HepG2 (cell line): ENCODE results near the gene FAM174C. TPM values are rescaled to one million over a fixed set of nuclear protein-coding genes. Genes with fewer than 3 reads are reported as not detected.

Experiments
- BCL3 ChIP-seq: sonication (generic); formaldehyde crosslinking; IDR thresholded peaks from 2 replicates; pipeline ENCODE4 v1.5.1; 2020; ENCODE audit warnings: mild to moderate bottlenecking, missing genetic modification reagents, moderate library complexity
- BHLHE40 ChIP-seq: IDR thresholded peaks from 2 replicates; pipeline ENCODE4 v1.6.1; 2011; ENCODE audit warnings: low read length, improper control_type of control experiment
- ELF1 ChIP-seq: sonication (generic); formaldehyde crosslinking; IDR thresholded peaks from 2 replicates; pipeline ENCODE4 v1.4.0; 2020; ENCODE audit warnings: missing genetic modification reagents
- MAFF ChIP-seq: IDR thresholded peaks from 2 replicates; pipeline ENCODE4 v1.6.1; 2011; ENCODE audit warnings: low read depth, low read length, improper control_type of control experiment
- MXD3 ChIP-seq: IDR thresholded peaks from 2 replicates; pipeline ENCODE4 v1.6.1; 2016; ENCODE audit warnings: mild to moderate bottlenecking, missing biosample characterization, missing genetic modification reagents
- PATZ1 ChIP-seq: sonication (generic); formaldehyde crosslinking; IDR thresholded peaks from 2 replicates; pipeline ENCODE4 v1.4.0; 2020; ENCODE audit warnings: missing genetic modification reagents
- SALL1 ChIP-seq: sonication (generic); formaldehyde crosslinking; IDR thresholded peaks from 2 replicates; pipeline ENCODE4 v1.8.0; 2022; ENCODE audit warnings: mild to moderate bottlenecking, missing genetic modification reagents
- SP4 ChIP-seq: sonication (generic); formaldehyde crosslinking; IDR thresholded peaks from 2 replicates; pipeline ENCODE4 v1.8.1; 2023; ENCODE audit warnings: mild to moderate bottlenecking, missing genetic modification reagents
- TFAP4 ChIP-seq: sonication (generic); IDR thresholded peaks from 2 replicates; pipeline ENCODE4 v1.6.1; 2016; ENCODE audit warnings: low read depth, borderline replicate concordance
- TFE3 ChIP-seq: IDR thresholded peaks from 2 replicates; pipeline ENCODE4 v1.6.1; 2016
- ZHX2 ChIP-seq, 2 experiments: sonication (generic) in 1 of 2; formaldehyde crosslinking in 1 of 2; IDR thresholded peaks; 2 replicates each; pipeline versions ENCODE4 v1.6.1 to v1.9.0; 2014 to 2022; ENCODE audit warnings: antibody characterized with exemption in 1 of 2, borderline replicate concordance in 1 of 2, inconsistent platforms in 1 of 2, low read depth in 1 of 2, missing genetic modification reagents in 1 of 2
- ZIK1 ChIP-seq: sonication (generic); formaldehyde crosslinking; IDR thresholded peaks from 2 replicates; pipeline ENCODE4 v1.5.0; 2020; ENCODE audit warnings: mild to moderate bottlenecking, low read depth, missing genetic modification reagents, borderline replicate concordance
- ZNF34 ChIP-seq: sonication (generic); formaldehyde crosslinking; IDR thresholded peaks from 2 replicates; pipeline ENCODE4 v1.4.0; 2020; ENCODE audit warnings: mild to moderate bottlenecking, missing genetic modification reagents, borderline replicate concordance
- ZNF740 ChIP-seq: sonication (generic); formaldehyde crosslinking; IDR thresholded peaks from 2 replicates; pipeline ENCODE4 v1.4.0; 2020; ENCODE audit warnings: missing genetic modification reagents
- polyA plus RNA-seq, 8 experiments: library from polyadenylated mRNA; depleted of rRNA in 3 of 8; stranded (reverse) in 7 of 8; unstranded in 1 of 8; fragments of >200 nt; fragmentation: Illumina TruSeq in 4 of 8; extraction: Trizol in 4 of 8; gene quantifications; 2 replicates each; pipeline versions ENCODE4 v1.2.1 to v1.2.3, GENCODE V29; 2011 to 2016; ENCODE audit warnings: low read depth in 4 of 8, missing spikeins in 1 of 8, mixed read lengths in 1 of 8; ENCODE audit not compliant: insufficient read depth in 1 of 8
- total RNA-seq, 5 experiments: library from RNA; depleted of rRNA; stranded (reverse); fragments of >200 nt; fragmentation: Illumina TruSeq; extraction: Trizol; gene quantifications; 2 replicates each; pipeline ENCODE4 v1.2.3, GENCODE V29; 2016; ENCODE audit warnings: low read depth in 1 of 5

Gene FAM174C
- total and polyA plus RNA-seq, 2 of the 13 experiments (the other 11 are each of a cell fraction or from before 2014, with no cell fraction given), result 19.5 to 31.3 TPM

- no peak for TF ChIP-seq ZHX2 (IDR thresholded peaks at IDR 0.05; ENCODE audit: low read depth)
- TF ChIP-seq ZHX2 (CRISPR knock-in tag; IDR thresholded peaks at IDR 0.05; ENCODE audit: borderline replicate concordance), result no peak
- no peak for TF ChIP-seq ELF1 (CRISPR knock-in tag)
- TF ChIP-seq BCL3, result no peak
- no peak for TF ChIP-seq ZNF34 (CRISPR knock-in tag)
- no peak for TF ChIP-seq ZIK1
- 0 out of 2 replicates have a peak, but pooled peaks have one; percentile 23 for TF ChIP-seq MXD3
- peak; percentile 70 for TF ChIP-seq PATZ1
- TF ChIP-seq TFE3 (CRISPR knock-in tag), result no peak
- no peak for TF ChIP-seq SP4 (CRISPR knock-in tag)
- no peak for TF ChIP-seq TFAP4
- TF ChIP-seq BHLHE40, result no peak
- TF ChIP-seq ZNF740 (CRISPR knock-in tag), result 0 out of 2 replicates have a peak, but pooled peaks have one; percentile 44
- no peak for TF ChIP-seq SALL1 (CRISPR knock-in tag)
- TF ChIP-seq MAFF, result no peak
These were observed 11.4 kb downstream of the FAM174C start (continued) for GRCh38 chr19:1286487-1287353.
